Brain microvascular endothelial cell (primary cell): Measurements from ENCODE around the gene FAM227B.
"Not testable (repeated sequence)": the region's sequence is repeated elsewhere in the genome, so short reads cannot be mapped to it uniquely, and the experiment has no call there.

ENCODE experiments used
- DNase-seq: peaks from one replicate; pipeline ENCODE4 v3.0.0-alpha.2; 2020
- H3K27ac ChIP-seq: fragments of 250-450 bp; sonication (Bioruptor Pico); 2 replicates; pipeline ENCODE4 v1.5.1; 2020; ENCODE audit warnings: mild to moderate bottlenecking, moderate library complexity
- H3K27me3 ChIP-seq: fragments of 250-450 bp; sonication (Bioruptor Pico); replicated peaks from 2 replicates; pipeline ENCODE4 v1.5.1; 2020; ENCODE audit warnings: mild to moderate bottlenecking
- H3K36me3 ChIP-seq: fragments of 250-450 bp; sonication (Bioruptor Pico); replicated peaks from 2 replicates; pipeline ENCODE4 v1.5.1; 2020; ENCODE audit warnings: mild to moderate bottlenecking
- H3K4me3 ChIP-seq: 2 replicates; pipeline ENCODE4 v1.5.1; 2011; ENCODE audit warnings: low read depth, mild to moderate bottlenecking, control low read depth, low read length, moderate library complexity
- CTCF ChIP-seq: IDR thresholded peaks from 2 replicates; pipeline ENCODE4 v1.5.1; 2011; ENCODE audit warnings: low read depth, mild to moderate bottlenecking, moderate library complexity, low read length, control low read depth, inconsistent platforms; ENCODE audit errors: missing control alignments
- in situ Hi-C: cut with HindIII; loops from 2 replicates; pipeline ENCODE4 v1.10.0; 2017; ENCODE audit warnings: low sequenced_read_pairs, low pct_ligation_motif_present

Gene FAM227B

DNA sequence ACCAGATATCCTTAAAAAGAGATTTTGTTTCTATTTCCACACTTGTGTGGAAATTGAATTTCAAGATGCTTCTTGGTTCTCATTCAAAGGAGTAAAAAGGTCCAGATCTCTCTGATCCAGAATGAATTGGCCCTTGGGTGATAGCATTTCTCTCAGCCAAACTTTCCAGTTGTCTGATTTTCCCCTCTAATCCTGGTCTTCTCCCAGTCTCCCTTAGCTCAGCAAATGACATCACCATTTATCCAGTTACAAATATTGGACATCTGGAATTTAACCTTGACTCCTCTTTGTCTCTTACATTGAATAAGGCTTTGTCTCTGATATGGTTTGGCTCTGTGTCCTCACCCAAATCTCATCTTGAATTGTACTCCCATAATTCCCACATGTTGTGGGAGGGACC, 207.8 kb downstream of the FAM227B start:
- DNase-seq = no peak
- no peak overlapping the region for H3K27ac ChIP-seq
- no peaks in the 10 kb centered on the region for H3K27me3 ChIP-seq
- in situ Hi-C loops = no loop called here
- H3K4me3 ChIP-seq = no peak overlapping the region
- no peak for TF ChIP-seq CTCF
- no peaks in the 10 kb centered on the region for H3K36me3 ChIP-seq

GRCh38 chr15:49410641-49411040, 210.0 kb downstream of the FAM227B start:
- TF ChIP-seq CTCF = no peak
- in situ Hi-C loops = no loop called here
- Histone ChIP-seq H3K36me3 (no peaks in the 10 kb centered on the region), H3K4me3 (no peak overlapping the region), H3K27ac (no peak overlapping the region), H3K27me3 (no peaks in the 10 kb centered on the region)
- no peak for DNase-seq

DNA sequence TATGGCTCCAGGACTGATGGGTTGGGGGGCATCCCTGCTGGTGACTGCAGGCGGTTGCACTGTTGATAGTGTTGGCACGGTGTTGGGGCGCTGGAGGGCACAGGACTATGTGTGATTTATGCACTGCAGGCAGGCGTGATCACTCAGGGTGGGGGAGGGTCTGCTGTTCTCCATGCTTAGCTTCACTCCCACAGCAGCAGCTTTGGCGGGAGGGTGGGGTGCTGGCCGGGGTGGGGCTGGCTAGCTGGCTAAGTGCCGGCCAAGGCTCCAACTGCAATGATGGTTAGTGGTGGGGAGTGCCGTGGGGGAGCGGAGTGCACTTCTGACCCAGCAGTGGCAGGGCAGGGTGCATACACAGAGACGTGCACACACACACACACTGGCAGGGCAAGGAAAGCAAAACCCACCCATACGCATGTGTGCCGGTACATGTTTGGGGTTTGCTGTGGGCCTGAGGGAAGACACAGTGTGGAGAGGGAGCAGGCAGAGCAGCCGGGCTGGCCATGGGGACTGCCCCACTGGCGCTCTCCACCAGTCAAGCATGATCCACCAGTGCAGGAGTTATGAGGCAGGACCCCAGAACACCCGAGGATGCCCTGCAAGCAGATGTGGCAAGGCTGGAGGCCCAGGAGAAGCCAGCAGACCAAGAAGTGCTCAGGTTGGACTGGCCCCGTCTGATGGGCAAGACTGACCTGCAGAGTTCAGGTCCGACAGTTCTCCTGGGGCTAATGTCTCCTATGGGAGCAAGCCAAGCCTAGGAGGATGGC, 214.1 kb downstream of the FAM227B start:
- in situ Hi-C loops = no loop called here
- Histone ChIP-seq H3K27ac (no peak overlapping the region), H3K27me3 (no peaks in the 10 kb centered on the region), H3K36me3 (no peaks in the 10 kb centered on the region), H3K4me3 (no peak overlapping the region)
- no peak for DNase-seq
- TF ChIP-seq CTCF = no peak

DNA sequence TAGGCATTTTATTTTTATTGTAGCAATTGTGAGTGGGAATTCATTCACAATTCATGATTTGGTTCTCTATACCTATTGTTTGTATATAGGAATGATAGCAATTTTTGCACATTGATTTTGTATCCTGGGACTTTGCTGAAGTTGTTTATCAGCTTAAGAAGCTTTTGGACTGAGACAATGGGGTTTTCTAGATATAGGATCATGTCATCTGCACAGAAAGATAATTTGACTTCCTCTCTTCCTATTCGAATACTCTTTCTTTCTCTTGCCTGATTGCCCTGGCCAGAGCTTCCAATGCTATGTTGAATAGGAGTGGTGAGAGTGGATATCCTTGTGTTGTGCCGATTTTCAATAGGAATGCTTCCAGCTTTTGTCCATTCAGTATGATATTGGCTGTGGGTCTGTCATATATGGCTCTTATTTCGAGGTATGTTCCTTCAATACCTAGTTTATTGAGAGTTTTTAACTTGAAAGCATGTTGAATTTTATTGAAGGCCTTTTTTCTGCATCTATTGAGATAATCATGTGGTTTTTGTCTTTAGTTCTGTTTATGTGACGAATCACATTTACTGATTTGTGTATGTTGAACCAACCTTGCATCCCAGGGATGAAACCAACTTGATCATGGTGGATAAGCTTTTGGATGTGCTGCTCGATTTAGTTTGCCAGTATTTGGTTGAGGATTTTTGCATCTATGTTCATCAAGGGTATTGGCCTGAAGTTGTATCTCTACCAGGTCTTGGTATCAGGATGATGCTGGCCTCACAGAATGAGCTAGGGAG, 217.9 kb downstream of the FAM227B start:
- in situ Hi-C loops, DNase-seq, H3K27me3 ChIP-seq, H3K36me3 ChIP-seq, H3K27ac ChIP-seq, H3K4me3 ChIP-seq: not testable (repeated sequence)

DNA sequence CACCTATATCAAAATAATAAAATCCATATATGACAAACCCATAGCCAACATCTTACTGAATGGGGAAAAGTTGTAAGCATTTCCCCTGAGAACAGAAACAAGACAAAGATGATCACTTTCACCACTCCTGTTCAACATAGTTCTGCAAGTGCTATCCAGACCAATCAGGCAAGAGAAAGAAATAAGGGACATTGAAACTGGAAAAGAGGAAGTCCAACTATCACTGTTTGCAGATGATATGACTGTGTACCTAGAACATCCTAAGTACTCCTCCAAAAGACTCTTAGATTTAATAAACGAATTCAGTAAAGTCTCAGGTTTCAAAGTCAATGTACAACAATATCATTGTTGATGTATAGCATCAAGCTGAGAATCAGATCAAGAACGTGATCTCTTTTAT, 233.1 kb downstream of the FAM227B start:
- DNase-seq = no peak
- no peak overlapping the region for H3K27ac ChIP-seq
- H3K27me3 ChIP-seq = no peaks in the 10 kb centered on the region
- H3K4me3 ChIP-seq = no peak overlapping the region
- no peak for TF ChIP-seq CTCF
- in situ Hi-C loops = no loop called here
- H3K36me3 ChIP-seq = no peaks in the 10 kb centered on the region

- no peak for TF ChIP-seq CTCF
- Histone ChIP-seq H3K27ac (no peak overlapping the region), H3K36me3 (no peaks in the 10 kb centered on the region), H3K27me3 (no peaks in the 10 kb centered on the region), H3K4me3 (no peak overlapping the region)
- in situ Hi-C loops = no loop called here
- no peak for DNase-seq
Observed at GRCh38 chr15:49383266-49383665, 237.4 kb downstream of the FAM227B start.
